C4-2B (cell line): Measurements from ENCODE around the gene NKG7.

ENCODE experiments used
- CTCF ChIP-seq: fragments of 450-650 bp; conservative IDR thresholded peaks from 2 replicates; pipeline ENCODE4 v1.5.1; 2017; ENCODE audit warnings: mild to moderate bottlenecking
- ZFX ChIP-seq: fragments of 450-650 bp; IDR thresholded peaks from 2 replicates; pipeline ENCODE4 v1.6.1; 2017

DNA sequence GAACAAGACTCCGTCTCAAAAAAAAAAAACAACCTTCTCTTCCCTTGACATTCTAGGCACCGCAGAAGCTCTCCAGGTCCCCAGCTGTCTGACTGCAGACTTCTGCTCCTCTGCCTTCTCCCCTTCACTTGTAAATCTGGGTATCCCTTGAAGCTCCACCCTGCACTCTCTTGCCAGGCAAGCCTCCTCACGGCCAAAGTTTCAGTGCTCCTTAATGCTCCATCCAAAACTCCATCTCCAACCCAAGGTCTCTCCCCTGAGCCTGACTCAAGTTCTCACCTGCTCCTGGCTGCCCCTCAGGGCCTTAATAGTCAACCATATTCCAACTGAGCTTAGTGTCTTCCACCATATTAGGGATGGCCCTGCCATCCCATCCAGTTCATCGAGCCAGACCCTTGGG is 2.2 kb downstream of the NKG7 start:
- TF ChIP-seq CTCF, result no peak
- no peak for TF ChIP-seq ZFX
